Activated CD4-positive, alpha-beta T cell treated with anti-CD3 and anti-CD28 coated beads for 1 hour (primary cell): ENCODE results near the gene OFD1.

ENCODE experiments used
- DNase-seq: peaks from one replicate; pipeline ENCODE4 v3.0.0-alpha.2; 2020

OFD1 gene

DNA sequence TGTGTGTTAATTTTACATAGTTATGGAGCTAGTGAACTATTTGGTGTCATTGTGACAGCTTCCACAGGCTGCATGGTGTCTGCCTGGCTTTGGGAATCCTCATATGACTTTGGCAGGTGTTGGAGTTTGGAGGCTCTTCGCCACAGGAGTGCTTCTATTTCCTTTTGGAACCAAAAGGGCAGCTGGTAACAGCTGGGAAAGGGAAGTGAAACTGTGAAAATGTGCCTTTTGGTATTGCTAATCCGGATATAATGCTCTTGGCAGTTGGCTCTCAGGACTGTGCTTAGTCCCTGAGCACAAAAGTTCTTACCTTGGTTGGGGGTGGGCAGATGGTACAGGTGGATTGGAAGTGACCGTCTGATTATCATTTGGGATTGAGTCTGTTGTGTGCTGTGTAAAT is 18.1 kb downstream of the OFD1 start:
- DNase-seq = no peak

DNA sequence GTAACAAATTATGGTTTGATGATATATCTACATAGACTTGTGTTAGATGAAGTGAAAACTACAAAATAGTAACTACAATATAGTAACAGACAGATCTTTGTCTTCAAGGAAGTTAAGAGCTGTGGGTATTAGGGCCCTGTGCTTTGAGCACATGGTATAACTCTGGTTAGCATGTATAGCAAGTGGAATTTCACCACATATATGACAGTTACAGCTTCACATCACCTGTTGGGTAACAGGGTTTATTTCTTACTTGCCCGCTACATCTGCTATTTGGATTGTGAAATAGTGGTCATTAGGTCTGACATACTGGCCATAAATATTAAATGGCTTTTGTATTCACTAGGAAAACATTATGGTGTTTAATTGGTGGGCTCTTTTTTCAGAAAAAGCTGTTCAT is 20.2 kb downstream of the OFD1 start:
- DNase-seq = no peak

DNA sequence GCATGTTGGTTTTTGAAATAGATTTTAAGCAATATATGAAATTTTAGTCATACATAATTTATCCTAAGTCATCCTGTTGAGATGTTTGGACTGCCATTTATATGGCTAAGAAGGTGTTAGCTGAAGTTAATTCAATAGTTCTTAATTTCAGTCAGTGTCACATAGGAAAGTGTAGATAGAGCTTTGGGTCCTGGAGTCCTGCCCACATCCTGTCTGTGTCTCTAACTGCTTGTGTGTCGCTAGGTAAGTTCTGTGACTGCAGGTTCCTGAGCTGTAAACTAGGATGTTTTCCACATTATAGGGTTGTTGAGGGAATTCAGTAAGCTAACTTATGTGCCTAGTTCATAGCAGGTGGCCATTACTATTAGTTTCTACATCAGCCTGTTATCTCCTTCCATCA is 20.7 kb downstream of the OFD1 start:
- no peak for DNase-seq

DNA sequence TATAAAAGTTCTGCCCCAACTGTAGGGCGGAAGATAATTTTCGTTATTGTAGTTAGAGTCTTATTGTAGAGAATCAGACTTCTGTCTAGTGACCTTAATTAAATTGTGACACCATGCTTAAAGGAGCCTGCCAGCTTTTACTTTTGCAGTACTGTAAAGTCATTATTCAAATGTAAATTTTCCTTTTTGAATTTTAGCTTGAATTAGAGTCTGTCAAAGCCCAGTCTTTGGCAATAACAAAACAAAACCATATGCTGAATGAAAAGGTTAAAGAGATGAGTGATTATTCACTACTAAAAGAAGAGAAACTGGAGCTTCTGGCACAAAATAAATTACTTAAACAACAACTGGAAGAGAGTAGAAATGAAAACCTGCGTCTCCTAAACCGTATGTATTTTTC is 21.8 kb downstream of the OFD1 start:
- DNase-seq = no peak

DNA sequence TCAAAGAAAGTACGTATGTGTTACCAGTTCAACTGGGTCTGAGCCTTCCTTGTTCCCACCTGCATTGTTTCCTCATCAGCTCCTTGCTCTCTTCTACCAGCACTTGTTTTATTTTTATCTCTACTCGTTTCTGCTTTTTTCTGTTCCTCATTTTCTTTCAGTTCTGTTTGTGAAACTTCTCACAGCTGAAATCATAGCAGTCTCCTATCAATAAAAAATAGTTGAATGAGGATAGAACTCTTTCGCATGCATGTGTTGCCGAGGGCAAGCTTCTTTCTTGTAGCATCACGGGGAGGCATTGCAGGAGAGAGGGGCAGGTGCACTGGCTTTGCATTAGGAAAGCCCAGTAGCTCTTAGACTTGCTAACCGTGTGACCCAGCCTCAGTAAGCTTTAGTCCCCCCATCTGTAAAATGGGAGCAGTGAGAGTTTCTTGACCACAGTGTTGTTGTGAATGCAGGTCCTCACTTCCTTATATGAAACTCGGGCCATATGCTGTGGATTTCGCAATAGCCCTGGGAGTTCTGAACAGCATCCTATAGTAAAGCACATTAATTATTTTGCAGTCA is 24.7 kb downstream of the OFD1 start:
- DNase-seq = no peak

DNA sequence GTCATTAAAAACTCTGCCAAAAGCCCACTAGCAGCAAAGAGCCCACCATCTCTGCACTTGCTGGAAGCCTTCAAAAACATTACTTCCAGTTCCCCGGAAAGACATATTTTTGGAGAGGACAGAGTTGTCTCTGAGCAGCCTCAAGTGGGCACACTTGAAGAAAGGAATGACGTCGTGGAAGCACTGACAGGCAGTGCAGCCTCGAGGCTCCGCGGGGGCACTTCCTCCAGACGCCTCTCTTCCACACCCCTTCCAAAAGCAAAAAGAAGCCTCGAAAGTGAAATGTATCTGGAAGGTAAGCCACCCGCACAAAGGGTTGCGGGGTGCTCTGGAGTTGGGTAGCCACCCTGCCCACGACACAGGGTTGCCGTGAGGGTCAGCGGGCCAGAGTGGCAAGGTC is 25.9 kb downstream of the OFD1 start:
- DNase-seq = no peak

DNA sequence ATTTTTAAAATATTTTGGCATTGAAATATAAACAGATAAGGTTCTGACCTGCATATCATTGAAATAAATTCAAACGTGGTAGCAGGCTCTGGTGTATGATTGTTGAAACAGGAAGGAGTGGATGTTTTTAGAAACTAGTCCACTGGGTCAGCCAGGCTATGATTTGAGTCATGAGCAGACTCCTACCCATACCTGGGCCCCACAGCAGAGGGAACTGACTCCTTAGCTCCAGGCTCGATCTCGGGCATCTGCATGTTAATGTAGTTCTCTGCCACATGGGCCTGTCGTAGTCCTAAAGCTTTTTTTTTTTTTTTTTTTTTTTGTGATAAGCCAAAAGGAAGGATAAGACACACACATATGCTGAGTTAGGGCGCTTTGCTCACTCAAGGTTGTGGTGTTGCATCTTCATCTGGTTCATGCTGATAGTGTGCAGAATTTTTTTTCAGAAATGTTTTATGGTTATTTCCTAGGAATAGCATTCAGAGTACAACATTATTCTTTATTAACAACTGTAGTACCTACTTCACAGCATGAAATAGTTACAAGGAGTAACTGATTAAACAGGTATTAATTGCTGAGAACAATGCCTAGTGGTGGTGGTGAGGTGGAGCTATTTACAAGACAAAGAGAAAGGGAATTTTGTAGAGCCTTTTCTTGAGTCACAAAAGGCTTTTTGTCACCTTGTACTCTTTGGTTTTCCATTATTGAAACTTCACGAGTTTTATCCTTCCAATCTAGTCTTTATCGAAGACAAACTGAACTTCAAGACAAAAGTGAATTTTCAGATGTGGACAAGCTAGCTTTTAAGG is 27.3 kb downstream of the OFD1 start:
- DNase-seq = no peak

DNA sequence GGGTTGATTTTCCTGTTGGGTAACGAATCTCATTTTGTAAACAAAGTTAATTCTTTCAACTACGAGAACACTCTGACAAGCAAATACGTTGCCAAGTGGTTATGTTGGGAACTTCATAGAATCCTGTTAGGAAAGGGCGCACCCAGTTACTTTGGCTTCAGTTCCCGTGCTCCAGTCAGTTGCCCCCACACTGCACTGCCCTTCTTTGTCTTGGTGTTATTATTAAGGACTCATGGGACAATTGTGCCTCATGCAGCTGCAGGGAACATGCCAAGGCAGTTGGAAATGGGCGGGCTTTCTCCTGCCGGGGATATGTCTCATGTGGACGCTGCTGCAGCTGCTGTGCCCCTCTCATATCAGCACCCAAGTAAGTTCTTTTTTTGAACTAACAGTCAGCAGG is 28.9 kb downstream of the OFD1 start:
- DNase-seq = no peak

DNA sequence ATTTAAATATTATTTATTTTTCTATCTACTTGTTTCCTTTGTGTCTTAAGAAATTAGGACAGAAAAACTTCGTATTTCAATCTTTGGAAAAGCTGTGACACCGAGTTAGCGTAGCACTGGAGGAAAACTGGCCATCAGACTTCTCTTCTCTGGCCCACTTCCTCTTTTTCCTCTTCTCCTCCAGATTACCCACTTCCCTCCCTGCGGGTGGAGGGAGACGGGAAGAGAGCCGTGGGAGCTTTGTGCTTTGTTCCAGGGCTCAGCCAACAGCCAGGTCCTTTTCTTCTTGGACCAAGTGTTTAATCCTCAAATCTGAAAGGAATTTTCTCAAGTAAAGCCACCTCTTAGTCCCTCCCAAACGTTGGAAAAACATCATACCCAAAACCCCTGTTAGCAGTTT is 29.7 kb downstream of the OFD1 start:
- no peak for DNase-seq

DNA sequence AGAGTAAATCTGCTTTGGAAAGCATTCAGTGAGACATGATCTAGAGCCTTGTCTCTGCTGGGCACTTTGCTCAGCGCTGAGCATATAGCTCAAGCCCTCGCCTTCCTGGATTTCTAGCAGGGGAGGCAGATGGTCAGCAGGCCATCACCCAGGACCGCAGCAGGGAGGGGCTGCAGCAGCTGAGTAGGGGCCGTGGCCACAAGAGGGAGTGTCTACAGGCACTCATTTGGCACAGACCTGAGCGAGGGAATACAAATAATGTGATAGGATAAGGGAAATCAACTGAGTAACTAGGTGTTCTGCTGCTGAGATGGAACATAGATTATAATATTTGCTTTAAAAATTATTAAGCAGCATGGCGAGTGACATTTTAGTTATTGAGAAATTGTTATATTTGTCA is 30.2 kb downstream of the OFD1 start:
- DNase-seq = no peak

DNA sequence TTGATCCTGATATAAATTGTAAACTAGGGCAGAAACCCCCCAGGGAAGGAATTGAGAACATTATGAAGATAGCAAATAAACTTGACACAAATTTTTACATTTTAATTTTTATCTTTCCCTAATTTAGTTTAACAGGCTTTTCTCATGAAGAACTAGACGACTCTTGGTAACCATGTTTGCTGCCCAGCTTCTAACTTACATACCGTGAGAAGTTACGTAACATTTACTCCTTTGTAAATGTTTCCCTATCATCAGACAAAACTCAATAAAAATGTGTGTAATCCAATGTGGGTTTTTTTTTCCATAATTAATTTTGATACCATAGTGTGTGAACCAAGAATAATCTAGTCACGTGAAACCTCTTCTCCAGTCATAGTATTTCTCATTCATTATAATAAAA is 34.4 kb downstream of the OFD1 start:
- no peak for DNase-seq

DNA sequence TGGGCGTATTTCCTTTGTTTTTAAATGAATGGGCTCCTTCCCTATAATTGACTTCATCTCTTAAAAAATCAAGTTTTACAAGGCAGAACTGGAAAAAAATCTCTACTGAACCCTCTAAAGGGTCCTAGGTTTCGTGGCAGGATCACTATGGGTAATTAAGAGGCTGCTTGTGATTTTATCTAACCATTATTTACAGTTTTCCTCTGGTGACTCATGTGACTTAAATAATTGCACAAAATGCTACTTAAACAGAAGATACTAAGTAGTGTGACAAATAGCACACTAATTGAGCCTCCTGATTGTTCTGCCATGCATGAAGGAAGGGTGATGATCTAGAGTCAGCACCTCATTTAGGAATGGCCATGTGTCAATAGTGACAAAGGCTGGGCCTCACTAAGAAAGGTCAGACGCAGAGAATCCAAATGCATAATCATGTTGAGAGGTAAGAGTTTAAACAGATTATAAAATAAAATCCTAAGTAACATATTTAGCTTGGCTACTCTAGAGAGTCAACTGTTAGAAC is 35.5 kb downstream of the OFD1 start:
- no peak for DNase-seq

DNA sequence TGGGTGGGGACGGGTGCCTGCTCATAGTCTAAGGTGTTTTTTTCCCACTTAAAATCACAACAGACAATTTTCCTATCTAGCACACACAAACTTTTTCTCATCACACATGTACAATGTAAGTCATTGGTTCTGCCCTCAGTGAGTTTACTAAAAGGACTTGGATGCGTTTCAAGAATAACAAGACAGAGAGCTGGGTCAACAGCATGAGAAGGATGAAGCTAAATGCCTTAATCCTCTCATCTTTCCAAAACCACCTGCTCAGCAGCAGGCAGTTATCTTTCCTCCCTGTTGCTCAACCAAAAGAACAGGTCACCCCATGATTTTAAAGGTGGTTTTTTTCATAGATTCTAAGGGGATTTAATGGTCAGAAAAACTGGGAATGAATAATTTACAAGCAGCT is 40.1 kb downstream of the OFD1 start:
- no peak for DNase-seq

DNA sequence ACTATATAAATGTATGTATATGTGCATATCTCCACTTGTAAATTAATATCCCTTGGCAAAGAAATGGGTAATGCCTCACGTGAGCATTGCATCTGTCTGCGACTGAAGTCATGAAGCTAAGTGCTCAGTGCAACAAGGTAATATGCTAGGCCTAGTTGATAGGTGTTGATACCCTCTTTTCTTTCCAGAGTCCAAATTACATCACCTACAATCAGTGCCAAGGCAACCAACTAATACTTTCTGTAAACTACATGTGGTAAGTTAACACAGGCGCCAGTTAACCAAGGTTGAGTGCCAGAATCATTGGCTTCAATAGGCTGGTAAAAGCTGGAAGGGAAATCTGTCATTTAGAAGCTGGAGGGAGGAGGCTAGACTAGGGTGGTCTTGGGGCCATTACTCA is 41.3 kb downstream of the OFD1 start:
- no peak for DNase-seq

DNA sequence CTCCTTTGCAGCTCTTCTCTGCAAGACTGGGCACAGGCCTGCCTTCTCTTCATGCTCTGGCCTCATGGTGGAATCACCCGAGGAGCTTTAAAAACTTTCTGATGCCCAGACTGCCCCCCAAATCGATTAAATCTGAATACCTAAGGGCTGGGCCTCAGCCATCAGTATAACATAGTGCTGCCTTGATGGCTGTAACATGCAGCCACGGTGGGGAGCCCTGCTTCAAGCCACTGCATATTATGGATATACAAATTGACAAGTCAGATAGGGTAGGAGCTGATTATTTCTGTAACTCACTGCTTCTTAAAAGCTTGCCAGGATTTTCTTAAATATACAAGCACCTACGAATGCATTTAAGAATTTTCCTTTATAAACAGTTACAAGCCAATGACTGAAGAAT is 41.8 kb downstream of the OFD1 start:
- DNase-seq = no peak

DNA sequence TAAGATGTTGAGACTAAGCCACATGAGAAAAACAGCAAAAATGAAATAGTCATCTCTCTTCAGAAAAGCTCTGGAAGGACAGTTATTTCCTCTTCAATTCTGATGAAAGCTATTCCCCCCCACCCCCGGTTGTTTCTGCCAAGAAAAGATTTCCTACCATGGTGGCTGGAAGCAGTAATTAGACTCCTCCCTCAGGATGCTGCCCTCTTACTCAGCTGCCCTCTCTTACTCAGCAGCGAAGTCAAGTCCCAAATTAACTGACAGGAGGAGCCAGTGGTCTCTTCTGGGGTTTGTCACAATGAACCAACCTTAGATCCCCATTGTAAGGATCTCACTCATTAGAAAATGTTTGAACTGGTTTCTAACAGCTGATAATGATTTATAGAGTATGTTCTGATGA is 44.4 kb downstream of the OFD1 start:
- no peak for DNase-seq

DNA sequence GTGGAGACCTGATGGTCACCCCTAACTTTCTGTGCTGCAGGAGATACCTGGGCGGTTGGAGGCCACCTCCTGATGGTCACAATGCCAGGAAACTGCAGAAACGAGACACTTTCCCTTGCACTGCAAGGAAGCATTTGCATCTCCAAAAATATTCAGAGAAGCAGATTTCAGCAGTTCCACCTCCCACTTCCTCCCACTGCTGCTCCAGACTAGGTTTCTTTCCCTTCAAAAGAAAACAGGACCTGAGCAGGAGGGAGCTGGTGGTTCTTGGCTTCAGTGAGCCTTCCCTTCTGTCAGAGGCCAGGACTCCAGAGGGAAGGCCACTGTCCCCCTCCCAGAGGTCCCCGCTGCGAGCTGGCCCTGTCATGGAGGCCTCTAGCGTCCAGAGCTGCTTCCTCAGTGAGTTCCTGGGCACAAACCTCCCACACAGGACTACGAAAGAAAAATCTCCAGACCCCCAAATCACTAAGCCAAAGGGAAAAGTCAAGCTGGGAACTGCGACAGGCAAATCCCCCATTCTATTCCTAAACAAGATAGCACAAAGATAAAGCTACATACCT is 46.4 kb downstream of the OFD1 start:
- DNase-seq = no peak

DNA sequence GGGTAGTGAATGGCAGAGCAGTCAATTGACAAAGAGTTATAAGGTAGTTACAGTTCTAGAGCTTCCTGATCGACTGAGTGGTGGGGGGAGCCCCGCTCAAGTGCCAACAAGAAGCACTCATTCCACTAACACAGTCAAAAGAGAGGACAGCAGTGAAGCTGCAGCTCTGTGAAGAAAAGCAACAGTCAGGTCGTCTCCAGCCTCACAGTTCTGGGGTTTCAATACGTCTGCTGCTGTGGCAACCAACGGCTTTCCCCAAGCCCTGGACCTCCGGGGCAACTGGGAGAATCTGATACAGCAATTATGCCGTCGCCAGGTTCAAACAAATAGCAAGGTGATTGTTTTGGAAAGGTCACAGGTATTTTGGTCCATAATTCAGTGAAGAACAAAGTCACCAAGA is 51.5 kb downstream of the OFD1 start:
- no peak for DNase-seq

DNA sequence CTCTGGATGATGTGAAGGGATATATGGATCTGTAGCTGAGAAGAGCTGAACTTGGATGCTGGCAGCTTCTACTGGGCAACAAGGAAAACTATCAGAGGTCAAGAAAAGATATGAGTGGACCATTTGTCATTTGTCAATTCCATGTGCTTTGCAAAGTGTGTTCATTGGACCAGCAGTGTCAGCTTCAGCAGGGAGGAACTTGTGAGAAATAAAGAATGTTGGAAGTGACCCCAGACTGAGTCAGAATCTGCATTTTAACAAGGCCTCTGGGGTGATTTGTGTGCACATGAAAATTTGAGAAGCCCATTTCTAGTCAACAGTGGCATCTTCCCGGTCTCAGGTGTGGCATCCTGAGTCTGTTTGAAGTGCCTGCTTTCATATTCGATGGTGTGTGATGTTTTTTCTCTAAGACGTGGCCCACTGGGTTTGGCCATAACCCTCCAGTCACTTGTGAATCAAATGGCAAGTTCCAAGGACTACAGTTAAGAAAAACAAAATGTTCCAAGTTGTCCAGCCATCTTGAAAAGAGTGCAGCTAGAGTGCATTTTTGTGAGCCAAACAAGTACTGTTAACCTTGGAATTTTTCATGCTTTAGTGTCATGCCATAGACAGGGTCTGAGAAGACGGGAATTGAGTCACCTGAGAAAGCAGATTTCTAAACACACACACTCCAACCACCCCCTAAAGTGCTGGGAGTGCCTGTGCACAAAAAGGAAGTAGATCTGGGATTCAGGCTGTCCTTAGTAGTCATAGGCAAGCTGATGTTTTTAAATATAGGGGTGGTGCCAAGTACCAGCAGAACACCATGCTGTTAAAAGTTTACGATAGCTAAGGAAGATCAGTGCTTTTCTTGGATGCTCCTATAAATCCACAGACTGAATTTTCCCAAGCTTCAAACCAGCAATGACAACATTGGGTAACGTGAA is 55.9 kb downstream of the OFD1 start:
- DNase-seq = no peak

DNA sequence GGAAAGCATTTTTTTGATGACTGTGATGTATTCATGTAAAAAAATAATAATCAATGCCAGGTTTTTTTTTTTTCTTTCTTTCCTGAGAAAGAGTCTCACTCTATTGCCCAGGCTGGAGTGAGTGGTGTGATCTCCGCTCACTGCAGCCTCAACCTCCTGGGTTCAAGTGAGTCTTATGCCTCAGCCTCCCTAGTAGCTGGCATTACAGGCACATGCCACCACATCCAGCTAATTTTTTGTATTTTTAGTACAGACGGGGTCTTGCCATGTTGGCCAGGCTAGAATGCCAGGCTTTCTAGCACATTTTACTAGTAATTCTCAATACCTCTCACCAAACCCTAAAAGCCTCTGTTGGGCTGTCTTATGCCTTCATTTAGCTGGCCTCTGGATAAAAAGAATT is 56.6 kb downstream of the OFD1 start:
- no peak for DNase-seq

DNA sequence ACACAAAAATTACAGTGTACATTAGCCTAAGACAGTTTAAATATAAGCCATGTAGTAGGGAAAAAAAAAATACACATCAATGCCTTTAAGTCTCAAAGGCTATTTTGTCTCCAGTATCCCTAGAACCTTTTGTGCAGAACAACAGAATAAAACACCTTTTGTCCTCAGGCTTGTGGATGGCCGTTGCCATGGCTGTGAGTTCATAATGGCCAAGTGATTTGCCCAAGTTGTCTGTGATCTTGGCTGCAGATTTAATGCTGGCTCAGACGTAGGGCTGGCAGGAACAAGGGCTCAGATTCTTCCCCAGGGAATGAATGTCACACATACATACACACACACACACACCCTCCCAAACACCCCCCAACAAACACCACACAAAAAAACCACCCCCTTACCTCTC is 57.0 kb downstream of the OFD1 start:
- DNase-seq = no peak

DNA sequence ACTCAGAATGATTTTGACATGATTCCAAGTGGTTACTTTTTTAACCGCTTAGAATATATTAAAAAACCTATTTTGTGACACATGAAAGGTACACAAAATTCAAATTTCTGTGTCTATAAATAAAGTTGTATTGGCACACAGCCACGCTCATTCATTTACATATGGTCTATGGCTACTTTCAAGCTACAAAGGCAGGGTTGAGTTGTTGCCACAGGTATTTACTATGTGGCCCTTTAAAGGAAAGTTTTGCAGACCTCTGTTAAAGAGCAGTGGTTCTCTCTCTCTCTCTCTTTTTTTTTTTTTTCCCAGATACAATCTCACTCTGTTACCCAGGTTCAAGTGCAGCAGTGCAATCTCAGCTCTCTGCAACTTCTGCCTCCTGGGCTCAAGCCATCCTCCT is 59.3 kb downstream of the OFD1 start:
- DNase-seq = no peak

DNA sequence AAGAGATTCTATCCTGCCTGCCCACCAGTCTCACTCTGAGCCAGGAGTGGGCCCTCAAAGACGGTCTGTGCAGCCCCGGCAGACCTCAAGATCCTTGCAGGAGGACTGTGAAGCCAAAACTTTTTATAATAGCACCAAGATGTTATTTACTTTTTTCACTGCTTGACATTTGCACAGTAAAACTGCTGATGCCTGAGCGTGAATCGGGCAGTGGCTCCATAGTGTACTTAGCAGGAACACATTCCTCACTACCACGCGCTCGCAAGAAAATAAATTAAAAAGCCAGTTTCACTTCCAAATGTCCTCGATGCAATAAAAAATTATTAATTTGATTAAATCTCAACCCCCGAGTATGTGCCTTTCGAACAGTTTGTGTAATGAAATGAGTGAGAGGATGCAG is 59.9 kb downstream of the OFD1 start:
- DNase-seq = no peak
